Measurements from ENCODE around the gene NFE2L3. TPM values are rescaled to one million over a fixed set of nuclear protein-coding genes. Genes with fewer than 3 reads are reported as not detected.

Gene NFE2L3
- total RNA-seq, 4 donors from 2014 or later = 37.9 to 59.1 (median 45.0) TPM

DNA sequence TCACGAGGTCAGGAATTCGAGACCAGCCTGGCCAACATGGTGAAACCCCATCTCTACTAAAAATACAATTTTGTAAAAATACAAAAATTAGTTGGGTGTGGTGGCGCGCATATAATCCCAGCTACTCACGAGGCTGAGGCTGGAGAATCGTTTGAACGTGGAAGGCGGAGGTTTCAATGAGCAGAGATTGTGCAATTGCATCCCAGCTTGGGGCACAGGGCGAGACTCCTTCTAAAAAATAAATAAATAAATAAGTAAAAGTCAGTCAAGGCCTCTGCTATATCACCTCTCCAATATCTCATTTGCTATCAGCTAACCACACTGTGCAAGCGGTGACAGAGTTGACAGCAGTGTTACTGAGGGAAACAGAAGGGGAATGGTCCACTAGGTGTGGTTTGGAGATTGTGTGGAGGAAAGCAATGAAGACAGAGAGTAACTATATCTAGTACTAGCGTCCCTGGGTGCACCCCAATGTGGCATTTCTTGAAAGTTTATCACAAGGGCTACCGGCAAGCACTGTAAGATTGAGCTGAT lies 20.9 kb upstream of the NFE2L3 start:
- no peak for DNase-seq (ENCODE audit: low spot score in 2 of 2)
- TF ChIP-seq POLR2A (IDR thresholded peaks at IDR 0.05) = no peak
- TF ChIP-seq, protein P1, sequence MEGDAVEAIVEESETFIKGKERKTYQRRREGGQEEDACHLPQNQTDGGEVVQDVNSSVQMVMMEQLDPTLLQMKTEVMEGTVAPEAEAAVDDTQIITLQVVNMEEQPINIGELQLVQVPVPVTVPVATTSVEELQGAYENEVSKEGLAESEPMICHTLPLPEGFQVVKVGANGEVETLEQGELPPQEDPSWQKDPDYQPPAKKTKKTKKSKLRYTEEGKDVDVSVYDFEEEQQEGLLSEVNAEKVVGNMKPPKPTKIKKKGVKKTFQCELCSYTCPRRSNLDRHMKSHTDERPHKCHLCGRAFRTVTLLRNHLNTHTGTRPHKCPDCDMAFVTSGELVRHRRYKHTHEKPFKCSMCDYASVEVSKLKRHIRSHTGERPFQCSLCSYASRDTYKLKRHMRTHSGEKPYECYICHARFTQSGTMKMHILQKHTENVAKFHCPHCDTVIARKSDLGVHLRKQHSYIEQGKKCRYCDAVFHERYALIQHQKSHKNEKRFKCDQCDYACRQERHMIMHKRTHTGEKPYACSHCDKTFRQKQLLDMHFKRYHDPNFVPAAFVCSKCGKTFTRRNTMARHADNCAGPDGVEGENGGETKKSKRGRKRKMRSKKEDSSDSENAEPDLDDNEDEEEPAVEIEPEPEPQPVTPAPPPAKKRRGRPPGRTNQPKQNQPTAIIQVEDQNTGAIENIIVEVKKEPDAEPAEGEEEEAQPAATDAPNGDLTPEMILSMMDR (IDR thresholded peaks at IDR 0.05) = no peak
- 80 to 86% methylated on average over 12 of the region's 12 CpGs for WGBS, 2 donors
- intact Hi-C loops (cut with DNase I; ENCODE audit: low total_unique reads) = no loop called here
- no peak overlapping the region for H3K4me3 ChIP-seq (ENCODE audit: low read depth, poor library complexity, severe bottlenecking)

DNA sequence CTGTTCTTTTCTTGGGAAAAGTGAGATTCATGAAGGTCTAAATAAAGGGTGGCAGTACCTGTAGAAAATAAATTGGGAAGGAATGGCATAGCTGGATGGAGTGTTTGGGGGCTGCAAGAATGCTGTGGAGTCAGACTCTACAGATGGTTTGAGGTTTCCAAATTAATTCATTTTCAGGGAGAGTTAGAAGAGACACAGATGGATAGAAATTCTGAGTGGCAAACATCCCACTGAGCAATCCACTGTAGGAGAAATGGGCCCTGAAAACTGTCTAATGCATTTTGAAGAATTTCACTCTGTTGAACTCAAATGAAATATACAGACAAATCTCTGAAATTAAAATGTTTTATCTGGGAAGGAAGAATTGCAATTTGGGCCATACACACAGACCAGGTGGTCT lies 16.9 kb upstream of the NFE2L3 start:
- TF ChIP-seq POLR2A (IDR thresholded peaks at IDR 0.05) = no peak
- TF ChIP-seq, protein P1 (IDR thresholded peaks at IDR 0.05) = no peak
- H3K4me3 ChIP-seq (ENCODE audit: low read depth, poor library complexity, severe bottlenecking) = no peak overlapping the region
- DNase-seq (ENCODE audit: low spot score in 2 of 2) = no peak
- intact Hi-C loops (cut with DNase I; ENCODE audit: low total_unique reads) = no loop called here

DNA sequence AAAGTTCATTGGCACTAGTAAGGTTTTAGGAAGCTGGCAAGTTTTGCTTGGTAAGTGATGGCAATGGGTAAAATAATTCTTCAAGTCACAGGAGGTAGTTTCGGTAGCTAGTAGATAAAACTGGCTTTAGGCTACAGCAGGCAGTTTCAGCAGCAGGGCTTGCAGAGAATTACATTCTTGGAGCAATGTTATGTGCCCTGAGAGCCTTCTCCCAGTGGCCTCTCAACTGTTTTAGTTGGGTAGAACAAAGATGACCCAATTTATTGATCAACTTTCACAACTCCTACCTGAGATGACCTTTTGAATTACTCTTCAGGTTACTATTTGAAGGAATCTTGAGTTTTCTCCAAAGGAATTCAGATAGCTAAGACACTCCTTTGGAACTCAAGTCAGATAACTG lies 16.4 kb upstream of the NFE2L3 start:
- intact Hi-C loops (cut with DNase I; ENCODE audit: low total_unique reads) = no loop called here
- 79 to 89% methylated on average over 1 of the region's 1 CpG for WGBS, 2 donors

DNA sequence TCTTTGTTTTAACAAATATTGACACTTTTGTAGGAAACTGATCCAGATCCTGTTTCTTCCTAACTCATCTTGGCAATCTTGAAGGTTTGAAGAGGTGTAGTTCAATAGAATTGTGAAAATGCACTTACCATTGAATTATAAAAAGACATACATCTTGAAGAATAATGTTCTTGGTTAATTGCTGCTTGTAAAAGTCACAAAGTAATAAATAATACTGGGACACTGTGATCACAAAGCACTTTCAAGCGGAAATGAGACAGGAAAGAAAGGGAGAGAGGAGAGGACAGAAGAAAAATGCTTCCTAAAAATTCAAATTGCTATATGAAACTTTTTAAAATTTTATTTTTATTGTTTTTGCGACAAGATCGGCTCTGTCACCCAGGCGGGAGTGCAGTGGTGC lies 15.2 kb upstream of the NFE2L3 start:
- H3K4me3 ChIP-seq (ENCODE audit: low read depth, poor library complexity, severe bottlenecking) = no peak overlapping the region
- 75 to 82% methylated on average over 4 of the region's 4 CpGs for WGBS, 2 donors
- TF ChIP-seq POLR2A (IDR thresholded peaks at IDR 0.05) = no peak
- TF ChIP-seq, protein P1 (IDR thresholded peaks at IDR 0.05) = no peak
- DNase-seq (ENCODE audit: low spot score in 2 of 2) = no peak
- intact Hi-C loops (cut with DNase I; ENCODE audit: low total_unique reads) = no loop called here

More for the DNA sequence above, 16.4 kb upstream of the NFE2L3 start:
- DNase-seq (ENCODE audit: low spot score in 2 of 2) = no peak
- H3K4me3 ChIP-seq (ENCODE audit: low read depth, poor library complexity, severe bottlenecking) = no peak overlapping the region
- TF ChIP-seq POLR2A (IDR thresholded peaks at IDR 0.05) = no peak
- TF ChIP-seq, protein P1 (IDR thresholded peaks at IDR 0.05) = no peak

DNA sequence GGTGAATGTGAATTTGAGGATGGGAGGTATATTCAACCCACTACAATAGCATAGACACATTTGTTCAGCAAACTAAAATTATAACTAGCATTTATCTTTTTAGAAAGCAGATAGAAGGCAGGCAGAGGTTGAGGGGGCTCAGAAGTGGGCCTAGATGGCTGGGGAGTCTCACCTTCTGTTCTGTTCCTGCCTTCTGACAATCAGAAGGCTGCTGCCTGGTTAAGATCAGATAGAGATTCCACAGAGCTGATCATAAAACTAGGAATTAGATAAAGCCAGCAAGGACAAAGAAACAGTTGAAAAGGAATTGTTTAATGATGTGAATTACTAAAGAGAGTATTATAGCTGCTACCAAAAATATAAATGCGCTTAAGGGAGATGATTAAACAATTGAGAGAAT lies 11.6 kb upstream of the NFE2L3 start:
- 95 to 100% methylated on average over 1 of the region's 1 CpG for WGBS, 2 donors
- intact Hi-C loops (cut with DNase I; ENCODE audit: low total_unique reads) = no loop called here
- DNase-seq (ENCODE audit: low spot score in 2 of 2) = no peak
- TF ChIP-seq, protein P1 (IDR thresholded peaks at IDR 0.05) = no peak
- no peak for TF ChIP-seq POLR2A (IDR thresholded peaks at IDR 0.05)
- H3K4me3 ChIP-seq (ENCODE audit: low read depth, poor library complexity, severe bottlenecking) = no peak overlapping the region

DNA sequence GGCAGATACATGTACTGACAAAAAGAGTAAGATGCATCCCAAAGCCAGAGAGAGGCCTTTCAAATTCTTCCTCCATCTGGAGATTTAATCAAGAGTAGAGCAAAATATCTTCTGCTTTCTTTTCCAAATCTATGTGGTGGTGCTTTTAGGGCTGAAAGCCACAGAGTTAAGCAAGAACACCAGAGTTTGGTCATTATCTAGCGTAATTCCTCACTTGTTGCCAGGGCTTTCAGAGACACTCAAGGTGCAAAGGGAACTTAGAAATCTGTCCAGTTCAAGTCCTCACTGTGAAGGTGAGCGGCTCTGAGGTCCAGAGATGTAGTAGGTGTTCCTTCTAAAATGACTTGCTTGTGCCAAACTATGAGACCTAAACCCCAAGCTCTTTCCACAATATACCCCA lies 10.9 kb upstream of the NFE2L3 start:
- intact Hi-C loops (cut with DNase I; ENCODE audit: low total_unique reads) = no loop called here
- TF ChIP-seq, protein P1 (IDR thresholded peaks at IDR 0.05) = no peak
- TF ChIP-seq POLR2A (IDR thresholded peaks at IDR 0.05) = no peak
- 81 to 87% methylated on average over 2 of the region's 2 CpGs for WGBS, 2 donors

More for the DNA sequence above, 10.9 kb upstream of the NFE2L3 start:
- H3K4me3 ChIP-seq (ENCODE audit: low read depth, poor library complexity, severe bottlenecking) = no peak overlapping the region
- no peak for DNase-seq (ENCODE audit: low spot score in 2 of 2)
